HCT116 (cell line): ENCODE measurements around the gene CACNB1. TPM values are rescaled to one million over a fixed set of nuclear protein-coding genes. Genes with fewer than 3 reads are reported as not detected.

Source experiments
- ATAC-seq: fragments of 200-7000 bp; cut with Tn5 transposase; 2 replicates; pipeline ENCODE4 v1.9.1; 2020; ENCODE audit warnings: mild to moderate bottlenecking, moderate library complexity
- BruUV-seq: library from RNA; stranded (reverse); fragments of 400-500 nt; replicated peaks from 2 replicates; lab custom pipeline; 2021; lab: Mats Ljungman, UMichigan
- CTCF ChIA-PET: fragments of 300-600 bp; sonication (Branson Sonifier 250); formaldehyde crosslinking; loops from one replicate; lab custom pipeline; 2021; ENCODE audit warnings: antibody characterized with exemption; lab: Charles Lee
- POLR2A ChIA-PET: fragments of 300-600, 350-600 bp; sonication (Branson Sonifier 250); formaldehyde crosslinking; loops from one replicate; lab custom pipeline; 2021; ENCODE audit warnings: antibody characterized with exemption; lab: Charles Lee
- RAD21 ChIA-PET, 2 experiments: fragments of 300-600 bp; sonication (Branson Sonifier 250); formaldehyde crosslinking; loops; one replicate each; lab custom pipeline; 2023; ENCODE audit warnings: low total read pairs in 2 of 2; ENCODE audit not compliant: uncharacterized antibody in 2 of 2, unreplicated experiment in 2 of 2, low non-redundant PET in 1 of 2; lab: Charles Lee
- DNase-seq: peaks from one replicate; pipeline ENCODE4 v3.0.0-alpha.2; 2010; ENCODE audit warnings: low read depth, low spot score
- H2AFZ ChIP-seq: fragments of 200-600 bp; shearing (Covaris generic), sonication (generic); 2 replicates; pipeline ENCODE4 v1.6.1; 2017; ENCODE audit warnings: low read depth, mixed run types, mixed read lengths, antibody characterized with exemption, low read length; ENCODE audit not compliant: poor library complexity, severe bottlenecking
- H3K27ac ChIP-seq: 2 replicates; pipeline ENCODE4 v1.5.1; 2012; ENCODE audit warnings: low read depth, low read length
- H3K27me3 ChIP-seq: fragments of 200-600 bp; sonication (generic); 2 replicates; pipeline ENCODE4 v1.6.1; 2016; ENCODE audit warnings: mixed run types, low read length, mixed read lengths; ENCODE audit not compliant: insufficient read depth
- H3K36me3 ChIP-seq, 2 experiments: fragments of 200-500 bp in 1 of 2; fragments of 200-600 bp in 1 of 2; sonication (Bioruptor generic) in 1 of 2; sonication (generic) in 1 of 2; 2 replicates each; pipeline versions ENCODE4 v1.5.1 to v1.6.1; 2014 to 2016; ENCODE audit warnings: low read length in 2 of 2, inconsistent platforms in 1 of 2, mixed read lengths in 1 of 2, mixed run types in 1 of 2; ENCODE audit not compliant: insufficient read depth in 2 of 2, control insufficient read depth in 1 of 2
- H3K4me1 ChIP-seq, 2 experiments: fragments of 200-600 bp in 1 of 2; sonication (generic) in 1 of 2; 2 replicates each; pipeline versions ENCODE4 v1.5.1 to v1.6.1; 2012 to 2017; ENCODE audit warnings: low read length in 2 of 2, inconsistent platforms in 1 of 2, mild to moderate bottlenecking in 1 of 2, mixed read lengths in 1 of 2, mixed run types in 1 of 2, moderate library complexity in 1 of 2; ENCODE audit not compliant: insufficient read depth in 2 of 2, control insufficient read depth in 1 of 2
- H3K4me2 ChIP-seq: fragments of 200-600 bp; sonication (generic); 2 replicates; pipeline ENCODE4 v1.6.1; 2017; ENCODE audit warnings: mixed run types, low read length, mixed read lengths
- H3K4me3 ChIP-seq, 2 experiments: fragments of 200-600 bp in 1 of 2; sonication (generic) in 1 of 2; replicated peaks in 1 of 2; 2 replicates each; pipeline ENCODE4 v1.5.1; 2011 to 2016; ENCODE audit warnings: low read length in 2 of 2, control low read depth in 1 of 2, low read depth in 1 of 2, mild to moderate bottlenecking in 1 of 2, mixed read lengths in 1 of 2, mixed run types in 1 of 2
- H3K79me2 ChIP-seq: fragments of 200-600 bp; sonication (generic); 2 replicates; pipeline ENCODE4 v1.6.1; 2017; ENCODE audit warnings: mild to moderate bottlenecking, mixed run types, low read length, moderate library complexity, mixed read lengths; ENCODE audit not compliant: insufficient read depth
- H3K9ac ChIP-seq: fragments of 200-600 bp; sonication (generic); 2 replicates; pipeline ENCODE4 v1.6.1; 2016; ENCODE audit warnings: low read length, mixed read lengths
- H3K9me2 ChIP-seq: fragments of 200-600 bp; sonication (generic), shearing (Covaris generic); 2 replicates; pipeline ENCODE4 v1.6.1; 2017; ENCODE audit warnings: mixed run types, mild to moderate bottlenecking, moderate library complexity; ENCODE audit not compliant: insufficient read depth
- H3K9me3 ChIP-seq, 2 experiments: fragments of 200-500 bp in 1 of 2; fragments of 200-600 bp in 1 of 2; sonication (Bioruptor generic) in 1 of 2; sonication (generic) in 1 of 2; 2 replicates each; pipeline ENCODE4 v1.6.1; 2014 to 2017; ENCODE audit warnings: low read length in 2 of 2, mixed read lengths in 2 of 2, inconsistent platforms in 1 of 2, low read depth in 1 of 2, mild to moderate bottlenecking in 1 of 2, mixed run types in 1 of 2, moderate library complexity in 1 of 2; ENCODE audit not compliant: control insufficient read depth in 1 of 2, insufficient read depth in 1 of 2
- H4K20me1 ChIP-seq: fragments of 200-600 bp; sonication (generic), shearing (Covaris generic); 2 replicates; pipeline ENCODE4 v1.6.1; 2017; ENCODE audit warnings: mixed run types, mild to moderate bottlenecking, moderate library complexity; ENCODE audit not compliant: insufficient read depth
- ATF3 ChIP-seq: IDR thresholded peaks from 2 replicates; pipeline ENCODE4 v1.6.1; 2012
- CTCF ChIP-seq, 3 experiments: fragments of 200-600 bp in 1 of 3; sonication (generic) in 1 of 3; IDR thresholded peaks in 2 of 3; conservative IDR thresholded peaks in 1 of 3; 2 replicates each; pipeline ENCODE4 v1.5.1; 2012 to 2017; ENCODE audit warnings: low read depth in 2 of 3, low read length in 2 of 3, antibody characterized with exemption in 1 of 3, borderline replicate concordance in 1 of 3, control low read depth in 1 of 3, mild to moderate bottlenecking in 1 of 3, mixed read lengths in 1 of 3, mixed run types in 1 of 3, moderate library complexity in 1 of 3; ENCODE audit not compliant: insufficient read depth in 1 of 3
- EZH2phosphoT487 ChIP-seq: fragments of 200-600 bp; IDR thresholded peaks from 2 replicates; pipeline ENCODE4 v1.6.1; 2018; ENCODE audit warnings: antibody characterized with exemption, borderline replicate concordance
- RAD21 ChIP-seq: IDR thresholded peaks from 2 replicates; pipeline ENCODE4 v1.6.1; 2012; ENCODE audit warnings: low read depth, mild to moderate bottlenecking
- SP1 ChIP-seq: IDR thresholded peaks from 2 replicates; pipeline ENCODE4 v1.6.1; 2012; ENCODE audit warnings: low read depth
- intact Hi-C: fragments of 100-400 bp; cut with micrococcal nuclease; formaldehyde crosslinking; loops from 2 replicates; pipeline ENCODE4 v1.10.0; 2022
- total RNA-seq: library from RNA; stranded (reverse); gene quantifications from one replicate; pipeline ENCODE4 v1.2.1, GENCODE V29; 2021; ENCODE audit not compliant: unreplicated experiment

CACNB1 gene
- total RNA-seq, 1 experiment from 2014 or later = 13.0 TPM

GRCh38 chr17:39231591-39232551 is 34.4 kb upstream of the CACNB1 start:
- intact Hi-C loops = no loop called here
- no TSS peak for BruUV-seq
- ChIA-PET CTCF (interaction anchor here (0.8 to 3.1 kb wide), 10 partner anchors 9 to 749 kb away, joined by 3 to 40 read pairs (median 7); partner anchors contain the start of genes PSMD3 and RPL19), POLR2A (interaction anchor here (1.6 to 1.8 kb wide), 2 partner anchors 26 to 32 kb away, joined by 5 to 8 read pairs; partner anchors contain the start of gene RPL19), RAD21 (interaction anchor here (1.3 to 2.1 kb wide), 3 partner anchors 13 to 25 kb away, joined by 3 to 8 read pairs (median 5); no protein-coding TSS in a partner anchor)
- no peak overlapping the region for H3K9ac ChIP-seq
- peak overlapping the region; percentile 57 for H3K4me2 ChIP-seq
- TF ChIP-seq RAD21 (peak; percentile 82), ATF3 (no peak), SP1 (no peak), CTCF (IDR thresholded peaks at IDR 0.05 in 2 of 3, conservative IDR thresholded peaks at IDR 0.05 in 1 of 3; ENCODE audit: borderline replicate concordance in 1 of 3, insufficient read depth in 1 of 3, low read depth in 2 of 3, low read length in 2 of 3) (peak; percentile 65 to 85 (median 82)), EZH2phosphoT487 (no peak)
- no peaks in the 10 kb centered on the region for H3K9me2 ChIP-seq
- no peaks in the 10 kb centered on the region for H3K9me3 ChIP-seq
- H3K36me3 ChIP-seq = no peaks in the 10 kb centered on the region
- H2AFZ ChIP-seq = peak overlapping the region; percentile 97
- peak; percentile 72 for ATAC-seq
- no peak overlapping the region for H3K4me3 ChIP-seq
- H3K27ac ChIP-seq = no peak overlapping the region
- H3K4me1 ChIP-seq = peaks cover 0 to 32% of the 10 kb centered on the region in 2 experiments; a peak in 3 of 4 replicates
- no peak for DNase-seq
- no peaks in the 10 kb centered on the region for H4K20me1 ChIP-seq
- H3K27me3 ChIP-seq = no peaks in the 10 kb centered on the region
- no peaks in the 10 kb centered on the region for H3K79me2 ChIP-seq
